ENCODE measurements around the gene ZNF646. TPM values are rescaled to one million over a fixed set of nuclear protein-coding genes. Genes with fewer than 3 reads are reported as not detected.

Gene ZNF646
- total and polyA plus RNA-seq, 2 of the 13 experiments (the other 11 are each of a cell fraction or from before 2014, with no cell fraction given): 3.4 to 10.9 TPM

- TF ChIP-seq, protein P1, sequence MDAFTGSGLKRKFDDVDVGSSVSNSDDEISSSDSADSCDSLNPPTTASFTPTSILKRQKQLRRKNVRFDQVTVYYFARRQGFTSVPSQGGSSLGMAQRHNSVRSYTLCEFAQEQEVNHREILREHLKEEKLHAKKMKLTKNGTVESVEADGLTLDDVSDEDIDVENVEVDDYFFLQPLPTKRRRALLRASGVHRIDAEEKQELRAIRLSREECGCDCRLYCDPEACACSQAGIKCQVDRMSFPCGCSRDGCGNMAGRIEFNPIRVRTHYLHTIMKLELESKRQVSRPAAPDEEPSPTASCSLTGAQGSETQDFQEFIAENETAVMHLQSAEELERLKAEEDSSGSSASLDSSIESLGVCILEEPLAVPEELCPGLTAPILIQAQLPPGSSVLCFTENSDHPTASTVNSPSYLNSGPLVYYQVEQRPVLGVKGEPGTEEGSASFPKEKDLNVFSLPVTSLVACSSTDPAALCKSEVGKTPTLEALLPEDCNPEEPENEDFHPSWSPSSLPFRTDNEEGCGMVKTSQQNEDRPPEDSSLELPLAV (CRISPR knock-in tag; conservative IDR thresholded peaks at IDR 0.05; ENCODE audit: low read depth): no peak
- TF ChIP-seq NCOA2 (CRISPR knock-in tag; IDR thresholded peaks at IDR 0.05) (no peak; the same call in none of the 2 replicates), TFDP1 (CRISPR knock-in tag; IDR thresholded peaks at IDR 0.05; ENCODE audit: borderline replicate concordance) (peak; percentile 79), ZBTB25 (CRISPR knock-in tag; IDR thresholded peaks at IDR 0.05) (no peak; the same call in 1 of the 2 replicates), GLMP (CRISPR knock-in tag; IDR thresholded peaks at IDR 0.05; ENCODE audit: borderline replicate concordance) (no peak), ZNF33A (CRISPR knock-in tag; IDR thresholded peaks at IDR 0.05; ENCODE audit: borderline replicate concordance) (no peak), ZMYM2 (CRISPR knock-in tag; IDR thresholded peaks at IDR 0.05) (no peak; the same call in 1 of the 2 replicates), MXI1 (IDR thresholded peaks at IDR 0.05; ENCODE audit: borderline replicate concordance, low read depth, low read length) (peak; percentile 87; the same call in 2 of the 3 replicates), TBP (CRISPR knock-in tag; IDR thresholded peaks at IDR 0.05) (no peak; the same call in 1 of the 2 replicates), HNRNPLL (IDR thresholded peaks at IDR 0.05; ENCODE audit: low read depth, low read length, poor library complexity, severe bottlenecking) (peak; percentile 53), ZNF101 (CRISPR knock-in tag; IDR thresholded peaks at IDR 0.05; ENCODE audit: borderline replicate concordance, low read depth) (no peak), ZNF577 (CRISPR knock-in tag; IDR thresholded peaks at IDR 0.05; ENCODE audit: borderline replicate concordance, low read depth) (no peak), SNAI1 (CRISPR knock-in tag; IDR thresholded peaks at IDR 0.05; ENCODE audit: borderline replicate concordance) (peak; percentile 84), TRAFD1 (CRISPR knock-in tag; IDR thresholded peaks at IDR 0.05; ENCODE audit: borderline replicate concordance) (no peak), SRY (CRISPR knock-in tag; IDR thresholded peaks at IDR 0.05) (peak; percentile 73), ZFP36L1 (CRISPR knock-in tag; IDR thresholded peaks at IDR 0.05) (peak; percentile 84; the same call in 1 of the 2 replicates)
- TF ChIP-seq, protein P2, sequence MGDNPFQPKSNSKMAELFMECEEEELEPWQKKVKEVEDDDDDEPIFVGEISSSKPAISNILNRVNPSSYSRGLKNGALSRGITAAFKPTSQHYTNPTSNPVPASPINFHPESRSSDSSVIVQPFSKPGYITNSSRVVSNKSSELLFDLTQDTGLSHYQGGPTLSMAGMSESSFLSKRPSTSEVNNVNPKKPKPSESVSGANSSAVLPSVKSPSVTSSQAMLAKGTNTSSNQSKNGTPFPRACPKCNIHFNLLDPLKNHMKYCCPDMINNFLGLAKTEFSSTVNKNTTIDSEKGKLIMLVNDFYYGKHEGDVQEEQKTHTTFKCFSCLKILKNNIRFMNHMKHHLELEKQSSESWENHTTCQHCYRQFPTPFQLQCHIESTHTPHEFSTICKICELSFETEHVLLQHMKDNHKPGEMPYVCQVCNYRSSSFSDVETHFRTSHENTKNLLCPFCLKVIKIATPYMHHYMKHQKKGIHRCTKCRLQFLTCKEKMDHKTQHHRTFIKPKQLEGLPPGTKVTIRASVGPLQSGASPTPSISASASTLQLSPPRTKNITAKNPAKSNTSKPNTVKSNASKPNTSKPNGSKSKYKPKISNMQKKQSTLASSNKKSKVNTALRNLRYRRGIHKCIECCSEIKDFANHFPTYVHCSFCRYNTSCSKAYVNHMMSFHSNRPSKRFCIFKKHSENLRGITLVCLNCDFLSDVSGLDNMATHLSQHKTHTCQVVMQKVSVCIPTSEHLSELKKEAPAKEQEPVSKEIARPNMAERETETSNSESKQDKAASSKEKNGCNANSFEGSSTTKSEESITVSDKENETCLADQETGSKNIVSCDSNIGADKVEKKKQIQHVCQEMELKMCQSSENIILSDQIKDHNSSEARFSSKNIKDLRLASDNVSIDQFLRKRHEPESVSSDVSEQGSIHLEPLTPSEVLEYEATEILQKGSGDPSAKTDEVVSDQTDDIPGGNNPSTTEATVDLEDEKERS (CRISPR knock-in tag; IDR thresholded peaks at IDR 0.05): no peak
Observed at GRCh38 chr16:31108035-31108793, 34.0 kb downstream of the ZNF646 start, which contains the start of gene BCKDK (continued).
